T47D (cell line): ENCODE results near the gene SLC12A1.
"Not testable (repeated sequence)": the region's sequence is repeated elsewhere in the genome, so short reads cannot be mapped to it uniquely, and the experiment has no call there.

Source experiments
- DNase-seq, 2 experiments: peaks; one replicate each; pipeline versions ENCODE4 v3.0.0 to v3.0.0-alpha.2; 2011 to 2012; ENCODE audit warnings: low read depth in 1 of 2, low spot score in 1 of 2
- JUND ChIP-seq: IDR thresholded peaks from 2 replicates; pipeline ENCODE4 v1.6.1; 2012; ENCODE audit warnings: low read depth
- in situ Hi-C: cut with HindIII; loops from 2 replicates; pipeline ENCODE4 v1.10.0; 2016; ENCODE audit warnings: low sequenced_read_pairs, low pct_unique_long_range_greater_than_20kb

SLC12A1 gene

DNA sequence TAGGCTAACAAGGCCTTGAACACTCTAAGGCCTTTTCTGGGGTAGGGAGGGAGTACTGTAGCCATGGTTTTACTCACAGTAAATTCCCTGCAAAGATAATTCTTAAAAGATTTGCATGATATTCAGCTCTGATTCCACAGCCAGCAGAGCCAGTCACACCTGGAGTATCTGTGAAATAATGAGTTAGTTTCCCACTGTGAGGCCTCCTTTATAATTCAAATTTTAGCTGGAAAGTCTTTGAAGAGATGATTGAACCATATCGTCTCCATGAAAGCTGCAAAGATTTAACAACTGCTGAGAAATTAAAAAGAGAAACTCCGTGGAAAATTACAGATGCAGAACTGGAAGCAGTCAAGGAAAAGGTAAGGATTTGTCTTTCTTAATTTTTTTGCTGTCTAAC is 92.8 kb downstream of the SLC12A1 start:
- DNase-seq: no peak
- in situ Hi-C loops: no loop called here
- no peak for TF ChIP-seq JUND

- TF ChIP-seq JUND: no peak
- in situ Hi-C loops: no loop called here
- no peak for DNase-seq
Observed at GRCh38 chr15:48300038-48300437, 93.9 kb downstream of the SLC12A1 start.

DNA sequence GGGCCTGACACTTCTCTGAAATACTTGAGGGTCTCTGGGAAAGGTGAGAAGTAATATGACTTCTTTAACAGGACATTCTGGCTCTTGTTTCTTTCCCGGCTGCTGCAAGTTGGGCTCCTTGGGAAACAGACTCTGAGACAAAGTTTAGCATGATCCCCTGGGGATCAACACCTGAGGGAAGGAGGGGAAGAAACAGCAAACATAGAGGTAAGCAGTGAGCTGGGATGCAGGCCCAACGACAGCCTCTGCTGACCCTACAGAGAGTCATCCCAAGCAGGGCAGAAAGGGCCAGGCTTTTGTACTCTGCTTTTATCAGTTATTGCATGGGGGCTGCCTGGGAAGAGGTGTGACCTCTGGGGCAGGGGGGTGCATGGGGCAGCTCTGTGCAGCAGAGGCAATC is 98.3 kb downstream of the SLC12A1 start:
- in situ Hi-C loops: no loop called here
- TF ChIP-seq JUND: no peak
- no peak for DNase-seq

DNA sequence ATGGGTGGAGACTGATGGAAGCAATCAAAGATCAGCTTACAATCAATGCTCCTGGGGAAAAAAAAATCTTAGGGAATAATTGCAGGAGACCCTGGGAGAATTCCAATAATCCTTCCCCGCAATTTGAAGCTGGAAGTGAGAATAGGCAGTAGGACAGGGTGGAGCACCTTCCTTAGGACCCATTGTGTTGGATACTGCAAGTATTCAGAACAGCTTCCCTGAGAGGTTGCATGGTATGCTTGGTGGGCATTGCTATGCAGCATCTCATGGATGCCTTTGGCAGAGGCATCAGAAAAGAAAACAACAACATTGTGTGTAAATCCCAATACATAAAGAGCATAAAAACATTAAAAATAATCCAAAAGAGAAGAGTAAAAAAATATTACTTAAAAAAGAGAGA is 100.5 kb downstream of the SLC12A1 start:
- no peak for TF ChIP-seq JUND
- DNase-seq: no peak
- in situ Hi-C loops: no loop called here

DNA sequence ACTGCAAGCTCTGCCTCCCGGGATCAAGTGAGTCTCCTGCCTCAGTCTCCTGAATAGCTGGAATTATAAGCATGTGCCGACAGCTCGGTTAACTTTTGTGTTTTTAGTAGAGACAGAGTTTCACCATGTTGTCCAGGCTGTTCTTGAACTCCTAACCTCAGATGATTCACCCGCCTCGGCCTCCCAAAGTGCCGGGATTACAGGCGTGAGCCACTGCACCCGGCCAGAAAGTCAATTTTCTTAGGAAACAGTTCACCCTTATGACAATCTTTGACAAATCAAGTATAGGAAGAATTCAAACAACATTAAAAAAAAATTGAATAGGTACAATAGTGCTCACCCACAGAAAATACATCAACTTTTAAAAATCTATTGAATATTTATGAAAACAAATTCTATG is 101.5 kb downstream of the SLC12A1 start:
- in situ Hi-C loops: no loop called here

DNA sequence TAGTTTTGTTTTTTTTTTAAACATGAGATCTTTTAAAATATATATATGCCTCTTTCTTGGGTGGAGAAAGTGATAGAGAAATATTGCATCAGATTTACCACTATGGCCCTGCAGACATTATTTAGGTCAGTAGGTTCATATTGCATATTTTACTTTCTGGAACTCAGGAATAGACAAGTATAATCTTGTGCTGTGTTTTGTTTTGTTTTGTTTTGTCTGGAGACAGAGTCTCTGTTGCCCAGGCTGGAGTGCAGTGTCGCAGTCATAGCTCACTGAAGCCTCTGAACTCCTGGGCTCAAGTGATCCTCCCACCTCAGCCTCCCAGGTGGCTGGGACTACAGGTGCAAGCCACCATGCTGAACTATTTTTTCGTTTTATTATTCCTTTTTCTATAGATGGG is 103.6 kb downstream of the SLC12A1 start:
- in situ Hi-C loops: no loop called here
- TF ChIP-seq JUND: no peak
- no peak for DNase-seq

More for the DNA sequence above, 101.5 kb downstream of the SLC12A1 start:
- no peak for TF ChIP-seq JUND
- no peak for DNase-seq

DNA sequence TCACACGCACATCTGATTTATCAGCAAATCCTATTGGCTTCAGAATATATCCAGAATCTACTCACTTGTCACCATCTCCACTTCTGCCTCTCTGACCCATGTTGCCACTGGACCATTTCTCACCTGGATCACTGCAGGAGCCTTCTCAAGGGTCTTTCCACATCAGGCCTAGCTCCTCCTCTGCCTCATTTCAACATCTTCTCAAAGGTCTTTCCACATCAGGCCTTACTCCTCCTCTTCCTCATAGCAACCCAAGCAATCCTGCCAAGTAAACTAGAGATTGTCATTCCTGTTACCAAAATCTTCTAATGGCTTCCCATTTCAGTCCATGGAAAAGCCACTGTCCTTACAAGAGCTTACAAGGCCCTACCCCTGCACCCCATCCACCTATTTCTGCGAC is 107.1 kb downstream of the SLC12A1 start:
- in situ Hi-C loops: no loop called here
- no peak for DNase-seq
- no peak for TF ChIP-seq JUND

DNA sequence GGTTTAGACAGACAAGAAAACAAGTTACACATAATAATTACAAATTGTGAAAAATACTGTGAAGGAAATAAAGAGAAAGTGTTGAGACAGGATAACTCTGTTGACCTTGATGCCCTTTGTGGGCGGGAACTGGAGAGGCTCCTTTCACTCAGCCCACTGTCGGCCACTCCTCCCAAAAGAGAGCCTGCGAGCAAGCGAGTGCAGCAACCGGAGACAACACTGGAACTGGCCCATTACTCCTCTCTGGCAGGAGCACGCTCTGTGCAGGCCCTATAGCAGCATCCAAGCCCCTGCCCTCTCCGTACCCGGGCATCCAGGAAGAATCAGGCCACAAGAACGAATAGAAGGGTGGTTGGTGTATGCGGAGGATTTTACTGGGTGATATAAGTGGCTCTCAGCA is 108.9 kb downstream of the SLC12A1 start:
- no peak for DNase-seq
- in situ Hi-C loops: no loop called here

DNA sequence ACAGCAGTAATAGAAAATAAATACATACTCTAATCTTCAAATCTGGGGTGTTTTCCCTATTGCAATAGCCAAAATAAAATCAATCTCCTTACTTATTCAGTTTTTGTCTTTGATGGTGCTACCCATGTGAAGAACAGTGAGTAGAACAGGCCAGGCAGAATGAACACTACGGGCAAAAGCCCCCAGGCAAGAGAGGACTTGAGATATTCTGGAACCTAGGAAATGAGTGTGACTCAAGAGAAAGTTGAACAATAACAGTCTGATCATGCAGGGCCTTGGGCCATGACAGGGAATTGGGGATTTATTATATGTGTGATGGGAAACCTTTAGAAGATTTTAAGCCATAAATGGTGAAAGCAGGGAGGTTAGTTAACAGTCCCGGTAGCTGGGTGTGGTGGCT is 111.1 kb downstream of the SLC12A1 start:
- in situ Hi-C loops: no loop called here

More for the DNA sequence above, 108.9 kb downstream of the SLC12A1 start:
- TF ChIP-seq JUND: no peak

DNA sequence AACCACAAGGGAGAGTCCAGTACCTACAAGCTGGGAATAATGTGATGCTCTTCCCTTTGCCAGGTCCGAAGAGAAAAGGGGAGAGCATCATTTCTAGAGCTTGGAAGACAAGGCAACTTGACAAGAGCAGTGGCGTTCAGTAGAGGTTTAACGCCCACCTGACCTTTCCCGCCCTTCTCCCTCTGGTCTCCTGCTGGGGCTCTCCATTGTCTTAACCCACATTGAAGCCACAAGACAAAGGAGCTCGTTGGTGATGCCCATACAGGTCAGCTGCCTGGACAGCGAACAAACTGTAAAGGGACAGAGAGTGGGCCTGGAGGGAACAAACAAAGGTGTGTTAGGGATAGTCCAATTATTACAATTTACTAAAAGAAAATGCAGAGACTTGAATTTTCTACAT is 112.0 kb downstream of the SLC12A1 start:
- in situ Hi-C loops: no loop called here
- TF ChIP-seq JUND: no peak
- DNase-seq: no peak

More for the DNA sequence above, 111.1 kb downstream of the SLC12A1 start:
- no peak for DNase-seq
- no peak for TF ChIP-seq JUND

GRCh38 chr15:48323294-48323693 is 117.2 kb downstream of the SLC12A1 start:
- no peak for TF ChIP-seq JUND
- in situ Hi-C loops: no loop called here
- DNase-seq: no peak

DNA sequence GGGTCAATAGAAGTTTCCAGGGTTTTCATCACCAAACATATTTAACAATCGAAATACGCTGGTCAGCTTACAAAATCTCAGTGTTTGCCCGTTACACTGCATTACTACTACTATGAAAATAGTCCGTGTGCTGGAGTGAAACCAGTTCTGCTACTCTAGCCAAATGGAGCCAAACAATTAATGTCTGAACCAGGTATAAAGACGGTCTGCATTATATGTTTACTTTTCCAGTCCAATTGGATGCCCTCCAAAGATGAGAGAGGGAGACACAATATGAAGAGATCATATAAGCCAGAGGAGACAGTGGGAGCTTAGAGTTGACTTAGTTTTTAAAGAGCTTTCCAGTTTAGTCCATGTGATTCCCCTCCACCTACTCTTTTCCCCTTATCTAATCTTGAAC is 118.8 kb downstream of the SLC12A1 start:
- DNase-seq: peak; percentile 18 to 34
- TF ChIP-seq JUND: no peak
- in situ Hi-C loops: no loop called here

DNA sequence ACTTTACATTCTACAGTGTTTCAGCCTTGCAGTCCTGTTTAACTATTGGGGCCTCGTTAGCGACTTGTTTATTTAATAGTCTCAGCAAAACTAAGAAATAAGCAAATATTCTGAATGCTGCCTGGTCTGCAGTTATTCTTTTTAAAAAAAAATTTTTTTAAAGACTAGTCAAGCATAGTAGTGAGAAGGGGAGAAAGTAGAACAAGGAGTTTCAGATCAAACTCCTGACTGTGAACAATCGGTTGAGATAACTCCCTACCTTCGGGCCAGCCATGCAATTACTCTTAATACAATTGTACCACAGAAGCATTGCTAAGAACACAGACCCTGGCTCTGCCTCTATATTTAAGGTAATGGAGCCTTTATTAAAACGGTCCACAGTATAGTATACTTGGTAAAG is 119.3 kb downstream of the SLC12A1 start:
- no peak for DNase-seq
- TF ChIP-seq JUND: no peak
- in situ Hi-C loops: no loop called here

- in situ Hi-C loops: not testable (repeated sequence)
Observed at GRCh38 chr15:48326180-48326579, 120.1 kb downstream of the SLC12A1 start.

GRCh38 chr15:48330105-48330785 is 124.1 kb downstream of the SLC12A1 start:
- no peak for TF ChIP-seq JUND
- in situ Hi-C loops: no loop called here
- peak in 1 of 2 experiments; percentile 67 for DNase-seq

More at GRCh38 chr15:48326180-48326579, 120.1 kb downstream of the SLC12A1 start:
- DNase-seq: not testable (repeated sequence)
